ENCODE data around the gene EMC9. TPM values are rescaled to one million over a fixed set of nuclear protein-coding genes. Genes with fewer than 3 reads are reported as not detected.
A peak's percentile ranks its signal among the peaks of the same experiment; 100 is the strongest.

The EMC9 gene
- polyA plus RNA-seq, 1 of the 3 experiments (the other 2 are of a cell fraction), result 19.3 TPM

DNA sequence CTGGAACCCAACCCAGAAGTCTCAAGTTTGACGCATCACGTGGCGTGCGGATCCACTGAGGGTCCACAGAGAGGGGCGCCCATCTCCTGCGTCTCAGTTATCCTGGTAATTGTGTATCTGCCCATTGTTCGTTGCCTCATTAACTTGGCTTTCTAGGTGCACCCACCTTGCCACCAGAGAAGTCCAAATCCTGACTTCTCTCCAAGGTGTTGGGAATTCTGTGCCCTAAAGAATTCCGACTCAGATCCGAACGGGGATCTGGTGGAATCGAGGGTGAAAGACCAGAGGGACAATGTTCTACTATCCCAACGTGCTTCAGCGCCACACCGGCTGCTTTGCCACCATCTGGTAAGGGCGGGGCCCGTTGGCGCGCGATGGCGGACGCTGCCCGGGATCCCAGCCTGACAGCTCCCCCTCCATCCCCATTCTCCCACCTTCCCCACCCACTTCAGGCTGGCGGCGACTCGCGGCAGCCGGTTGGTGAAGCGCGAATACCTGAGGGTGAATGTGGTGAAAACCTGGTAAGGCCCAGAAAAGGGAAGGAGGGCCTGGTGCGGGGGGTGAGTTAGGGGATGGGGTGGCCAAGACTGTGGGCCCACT, 31.0 kb upstream of the EMC9 start:
- Histone ChIP-seq H3K79me2 (ENCODE audit: insufficient read depth) (no peaks in the 10 kb centered on the region), H3K36me3 (replicated peaks in 1 of 2; ENCODE audit: control insufficient read depth in 1 of 2, insufficient read depth in 2 of 2, low read length in 1 of 2) (peaks cover 0 to 10% of the 10 kb centered on the region in 2 experiments), H3K4me2 (peak overlapping the region; percentile 53), H3K27me3 (ENCODE audit: insufficient read depth) (no peaks in the 10 kb centered on the region), H3K9ac (no peak overlapping the region), H3K9me3 (no peaks in the 10 kb centered on the region), H4K20me1 (ENCODE audit: insufficient read depth) (no peaks in the 10 kb centered on the region), H2AFZ (ENCODE audit: low read depth) (no peak overlapping the region), H3K4me3 (ENCODE audit: low read depth in 2 of 2, low read length in 1 of 2) (peak overlapping the region; percentile 46 to 54; a peak in 3 of 4 replicates), H3F3A (replicated peaks; ENCODE audit: insufficient read depth) (peaks cover 3% of the 10 kb centered on the region), H3K4me1 (ENCODE audit: control insufficient read depth in 1 of 2, insufficient read depth in 2 of 2, low read depth in 1 of 2, low read length in 1 of 2) (peaks cover 0 to 17% of the 10 kb centered on the region in 2 experiments; a peak in 1 of 4 replicates), H3K9me2 (no peaks in the 10 kb centered on the region), H3K27ac (ENCODE audit: low read depth in 2 of 2, low read length in 1 of 2) (peak overlapping the region in 1 of 2 experiments; percentile 90; a peak in 2 of 4 replicates)
- TF ChIP-seq, protein P1, sequence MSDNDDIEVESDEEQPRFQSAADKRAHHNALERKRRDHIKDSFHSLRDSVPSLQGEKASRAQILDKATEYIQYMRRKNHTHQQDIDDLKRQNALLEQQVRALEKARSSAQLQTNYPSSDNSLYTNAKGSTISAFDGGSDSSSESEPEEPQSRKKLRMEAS (IDR thresholded peaks at IDR 0.05; ENCODE audit: low read depth), result 0 out of 2 replicates have a peak, but pooled peaks have one; percentile 23
- TF ChIP-seq, protein P2, sequence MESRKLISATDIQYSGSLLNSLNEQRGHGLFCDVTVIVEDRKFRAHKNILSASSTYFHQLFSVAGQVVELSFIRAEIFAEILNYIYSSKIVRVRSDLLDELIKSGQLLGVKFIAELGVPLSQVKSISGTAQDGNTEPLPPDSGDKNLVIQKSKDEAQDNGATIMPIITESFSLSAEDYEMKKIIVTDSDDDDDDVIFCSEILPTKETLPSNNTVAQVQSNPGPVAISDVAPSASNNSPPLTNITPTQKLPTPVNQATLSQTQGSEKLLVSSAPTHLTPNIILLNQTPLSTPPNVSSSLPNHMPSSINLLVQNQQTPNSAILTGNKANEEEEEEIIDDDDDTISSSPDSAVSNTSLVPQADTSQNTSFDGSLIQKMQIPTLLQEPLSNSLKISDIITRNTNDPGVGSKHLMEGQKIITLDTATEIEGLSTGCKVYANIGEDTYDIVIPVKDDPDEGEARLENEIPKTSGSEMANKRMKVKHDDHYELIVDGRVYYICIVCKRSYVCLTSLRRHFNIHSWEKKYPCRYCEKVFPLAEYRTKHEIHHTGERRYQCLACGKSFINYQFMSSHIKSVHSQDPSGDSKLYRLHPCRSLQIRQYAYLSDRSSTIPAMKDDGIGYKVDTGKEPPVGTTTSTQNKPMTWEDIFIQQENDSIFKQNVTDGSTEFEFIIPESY (IDR thresholded peaks at IDR 0.05; ENCODE audit: borderline replicate concordance, low read depth), result no peak
- CTCF ChIA-PET, result interaction anchor here (0.8 to 2.7 kb wide), 4 partner anchors 11 to 114 kb away, joined by 3 to 23 read pairs (median 7); partner anchors contain the start of gene IRF9
- POLR2A ChIA-PET, result interaction anchor here (0.6 to 3.1 kb wide), 5 partner anchors 9 to 25 kb away, joined by 4 to 21 read pairs (median 4); partner anchors contain the start of genes IPO4, IRF9, PSME2 and RNF31
- WGBS (ENCODE audit: low lambda C conversion rate), result 39% methylated on average over 21 of the region's 30 CpGs
- peak; percentile 79 for DNase-seq

DNA sequence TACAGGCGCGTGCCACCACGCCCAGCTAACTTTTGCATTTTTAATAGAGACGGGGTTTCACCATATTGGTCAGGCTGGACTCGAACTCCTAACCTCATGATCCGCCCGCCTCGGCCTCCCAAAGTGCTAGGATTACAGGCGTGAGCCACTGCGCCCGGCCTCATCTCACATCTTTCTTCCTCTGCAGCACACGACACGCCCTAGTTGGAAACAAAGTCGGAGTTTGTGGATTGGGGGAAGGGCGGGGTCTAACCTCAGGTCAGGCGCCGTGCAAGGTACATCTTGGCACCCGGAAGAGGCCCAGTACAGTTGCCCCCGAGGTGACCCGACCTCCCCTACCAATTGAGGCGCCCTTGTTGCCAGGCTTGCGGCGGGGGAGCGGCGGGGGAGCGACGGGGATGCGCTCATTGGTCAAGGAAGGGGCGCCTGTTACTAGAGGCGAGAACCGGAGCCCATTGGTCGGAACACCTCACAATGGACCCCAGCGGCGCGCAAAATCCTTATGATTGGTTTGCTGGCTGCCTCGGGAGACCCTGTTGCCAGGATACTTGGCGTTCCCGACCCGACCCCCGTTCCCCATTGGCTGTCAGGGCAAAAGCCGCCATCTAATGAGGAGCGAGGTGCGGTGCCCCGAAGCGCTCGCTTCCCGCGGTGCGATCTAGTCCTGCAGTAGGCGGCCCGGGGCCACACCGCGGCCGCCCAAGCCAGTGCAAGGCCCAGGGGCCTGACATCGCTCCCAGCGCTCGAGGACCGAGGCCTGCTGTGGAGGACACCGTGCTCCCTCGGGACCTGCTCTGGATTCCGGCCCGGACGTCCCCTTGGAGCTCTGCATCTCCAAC, 30.2 kb upstream of the EMC9 start, which contains the start of gene REC8:
TSS of gene REC8 (plus strand) at position 659 of the 839 bp plus-strand sequence. CDS start 473 bp downstream, outside the sequence.
- Histone ChIP-seq H3K36me3 (replicated peaks in 1 of 2; ENCODE audit: control insufficient read depth in 1 of 2, insufficient read depth in 2 of 2, low read length in 1 of 2) (peaks cover 0 to 4% of the 10 kb centered on the region in 2 experiments), H3K9me3 (no peaks in the 10 kb centered on the region), H2AFZ (ENCODE audit: low read depth) (no peak within 1 kb of the TSS), H3K27me3 (ENCODE audit: insufficient read depth) (no peaks in the 10 kb centered on the region), H3K4me2 (peak within 1 kb of the TSS; percentile 53), H3K79me2 (ENCODE audit: insufficient read depth) (no peaks in the 10 kb centered on the region), H3K27ac (ENCODE audit: low read depth in 2 of 2, low read length in 1 of 2) (peak within 1 kb of the TSS in 1 of 2 experiments; percentile 90; a peak in 2 of 4 replicates), H3K4me1 (ENCODE audit: control insufficient read depth in 1 of 2, insufficient read depth in 2 of 2, low read depth in 1 of 2, low read length in 1 of 2) (peaks cover 0 to 11% of the 10 kb centered on the region in 2 experiments; a peak in 1 of 4 replicates), H3F3A (replicated peaks; ENCODE audit: insufficient read depth) (peaks cover 3% of the 10 kb centered on the region), H3K9me2 (no peaks in the 10 kb centered on the region), H3K4me3 (ENCODE audit: low read depth in 2 of 2, low read length in 1 of 2) (peak within 1 kb of the TSS; percentile 46 to 54; a peak in 3 of 4 replicates), H4K20me1 (ENCODE audit: insufficient read depth) (no peaks in the 10 kb centered on the region), H3K9ac (no peak within 1 kb of the TSS)
- DNase-seq, result peak; percentile 97
- TF ChIP-seq NFIC (IDR thresholded peaks at IDR 0.05; ENCODE audit: borderline replicate concordance), result no peak
- TF ChIP-seq ELF1 (IDR thresholded peaks at IDR 0.05), result 0 out of 2 replicates have a peak, but pooled peaks have one; percentile 53
- TF ChIP-seq EZH2phosphoT487 (IDR thresholded peaks at IDR 0.05; ENCODE audit: borderline replicate concordance, low read depth), result no peak
- TF ChIP-seq MEF2A (IDR thresholded peaks at IDR 0.05; ENCODE audit: borderline replicate concordance, low read depth), result no peak
- TF ChIP-seq MXI1 (IDR thresholded peaks at IDR 0.05; ENCODE audit: low read depth, low read length), result peak; percentile 36
- TF ChIP-seq POLR2AphosphoS5 (IDR thresholded peaks at IDR 0.05; ENCODE audit: low read depth, low read length), result no peak; the same call in 1 of the 2 replicates
- TF ChIP-seq, protein P3, sequence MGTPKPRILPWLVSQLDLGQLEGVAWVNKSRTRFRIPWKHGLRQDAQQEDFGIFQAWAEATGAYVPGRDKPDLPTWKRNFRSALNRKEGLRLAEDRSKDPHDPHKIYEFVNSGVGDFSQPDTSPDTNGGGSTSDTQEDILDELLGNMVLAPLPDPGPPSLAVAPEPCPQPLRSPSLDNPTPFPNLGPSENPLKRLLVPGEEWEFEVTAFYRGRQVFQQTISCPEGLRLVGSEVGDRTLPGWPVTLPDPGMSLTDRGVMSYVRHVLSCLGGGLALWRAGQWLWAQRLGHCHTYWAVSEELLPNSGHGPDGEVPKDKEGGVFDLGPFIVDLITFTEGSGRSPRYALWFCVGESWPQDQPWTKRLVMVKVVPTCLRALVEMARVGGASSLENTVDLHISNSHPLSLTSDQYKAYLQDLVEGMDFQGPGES (IDR thresholded peaks at IDR 0.05; ENCODE audit: low read depth, low read length), result peak; percentile 47
- TF ChIP-seq CHD2 (IDR thresholded peaks at IDR 0.05; ENCODE audit: low read length, partially characterized antibody), result peak; percentile 59
- TF ChIP-seq, protein P4, sequence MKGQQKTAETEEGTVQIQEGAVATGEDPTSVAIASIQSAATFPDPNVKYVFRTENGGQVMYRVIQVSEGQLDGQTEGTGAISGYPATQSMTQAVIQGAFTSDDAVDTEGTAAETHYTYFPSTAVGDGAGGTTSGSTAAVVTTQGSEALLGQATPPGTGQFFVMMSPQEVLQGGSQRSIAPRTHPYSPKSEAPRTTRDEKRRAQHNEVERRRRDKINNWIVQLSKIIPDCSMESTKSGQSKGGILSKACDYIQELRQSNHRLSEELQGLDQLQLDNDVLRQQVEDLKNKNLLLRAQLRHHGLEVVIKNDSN (IDR thresholded peaks at IDR 0.05; ENCODE audit: borderline replicate concordance, low read depth), result no peak
- peak in 1 of 2 experiments; percentile 52; a peak in 1 of 4 replicates for TF ChIP-seq EP300 (IDR thresholded peaks at IDR 0.05; ENCODE audit: borderline replicate concordance in 1 of 2, low read depth in 1 of 2, low read length in 1 of 2)
- TF ChIP-seq RXRA (IDR thresholded peaks at IDR 0.05; ENCODE audit: borderline replicate concordance, low read depth), result peak; percentile 81; the same call in 1 of the 2 replicates
- TF ChIP-seq YY1 (IDR thresholded peaks at IDR 0.05; ENCODE audit: low read depth), result no peak
- TF ChIP-seq RFX5 (IDR thresholded peaks at IDR 0.05; ENCODE audit: low read length), result peak; percentile 95
- TF ChIP-seq GATA2 (CRISPR knock-in tag; IDR thresholded peaks at IDR 0.05), result no peak
- CTCF ChIA-PET, result interaction anchor here (0.8 to 2.7 kb wide), 4 partner anchors 11 to 120 kb away, joined by 3 to 23 read pairs (median 4); partner anchors contain the start of genes CARMIL3 and IRF9
- 49% methylated on average over 22 of the region's 63 CpGs for WGBS (ENCODE audit: low lambda C conversion rate)
- POLR2A ChIA-PET, result interaction anchor here (0.6 to 3.1 kb wide), 6 partner anchors 10 to 25 kb away, joined by 3 to 21 read pairs (median 4); partner anchors contain the start of genes IPO4, IRF9, PSME2 and RNF31
